DMS79 treated with DMSO at 0.1 percent for 48 hours (cell line): ENCODE results near the gene NLRP9.
"Not testable (repeated sequence)": the region's sequence is repeated elsewhere in the genome, so short reads cannot be mapped to it uniquely, and the experiment has no call there.

Experiments used
- DNase-seq: peaks from one replicate; lab custom pipeline; 2025; lab: John Stamatoyannopoulos, UW

Gene NLRP9

DNA sequence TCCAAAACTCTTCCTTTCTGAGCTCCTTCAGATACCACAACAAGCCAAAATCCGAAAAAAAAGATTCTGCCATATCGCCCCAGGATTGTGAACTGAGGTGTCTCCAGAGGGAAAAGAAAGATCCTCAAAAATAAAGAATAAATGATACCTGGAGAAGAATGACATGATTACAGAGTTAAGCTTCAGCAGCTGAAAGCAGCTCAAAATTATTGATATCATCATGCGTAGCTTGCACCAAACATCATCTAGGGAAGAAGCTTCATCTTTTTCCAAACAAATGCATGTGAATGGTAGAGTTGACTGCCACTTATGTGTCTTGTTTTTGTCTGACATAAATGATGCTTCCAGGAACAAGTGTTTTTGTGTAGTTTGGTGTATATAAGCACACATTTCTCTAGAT lies at the start of gene NLRP9:
NLRP9 (minus strand) TSS at position 101 of the 400 bp plus-strand sequence; CDS start at position 73, 28 bp downstream.
- DNase-seq: no peak

DNA sequence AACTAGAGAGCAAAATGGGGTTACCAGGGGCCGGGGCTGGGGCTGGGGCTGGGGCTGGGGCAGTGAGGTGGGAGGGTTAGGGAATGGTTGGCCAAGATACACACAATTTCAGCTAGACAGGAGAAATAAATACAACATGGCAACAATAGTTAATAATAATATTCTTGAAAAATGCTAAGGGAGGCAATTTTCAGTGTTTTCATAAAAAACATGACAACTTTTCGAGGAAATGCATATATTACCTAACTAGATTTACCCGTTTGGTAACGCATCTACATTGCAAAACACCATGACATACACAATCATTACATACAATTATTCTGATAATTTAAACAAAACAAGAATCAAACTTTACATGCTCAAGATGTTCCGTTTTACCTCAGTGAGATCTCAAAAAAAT lies 42.9 kb upstream of the NLRP9 start:
- no peak for DNase-seq

- no peak for DNase-seq
These were observed 40.1 kb upstream of the NLRP9 start for GRCh38 chr19:55778331-55778730.

- DNase-seq: no peak
These were observed 39.3 kb upstream of the NLRP9 start for GRCh38 chr19:55777528-55777927.

DNA sequence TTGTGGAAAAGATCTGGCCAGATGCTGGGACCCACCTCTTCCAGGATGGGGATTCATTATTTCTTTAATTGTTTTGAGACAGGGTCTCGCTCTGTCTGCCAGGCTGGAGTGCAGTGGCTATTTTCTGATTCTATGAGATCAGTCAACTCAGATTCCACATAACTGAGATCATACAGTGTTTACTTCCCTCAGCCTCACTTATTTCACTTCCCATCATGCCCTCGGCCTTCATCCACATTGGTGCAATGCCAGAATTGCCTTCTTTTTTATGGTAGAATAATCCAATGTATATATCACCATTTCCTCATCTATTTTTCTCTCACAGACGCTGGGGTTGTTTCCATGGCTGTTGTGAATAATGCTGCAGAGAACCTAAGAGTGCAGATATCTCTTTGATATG lies 31.4 kb upstream of the NLRP9 start:
- not testable (repeated sequence) for DNase-seq

DNA sequence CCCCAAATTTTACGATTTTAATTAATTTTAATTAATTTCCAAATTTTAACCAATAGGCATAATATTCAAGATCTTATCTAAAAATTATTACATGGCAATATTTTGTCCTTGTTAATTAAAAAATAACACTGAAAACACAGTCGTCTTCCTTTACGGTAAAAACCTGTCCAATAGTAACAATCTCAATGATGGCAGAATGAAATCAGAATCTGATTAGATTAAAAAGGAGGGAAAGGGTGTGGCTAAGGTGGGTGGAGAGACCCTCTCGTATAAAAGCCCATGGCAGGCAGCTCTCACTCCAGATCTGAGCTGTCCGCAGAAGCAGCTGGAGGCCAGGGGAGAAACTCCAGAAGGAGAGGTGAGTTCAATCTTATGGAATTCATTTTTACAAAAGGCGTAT lies 30.6 kb upstream of the NLRP9 start, which contains the start of gene RFPL4AL1:
RFPL4AL1 (plus strand) TSS at position 301 of the 400 bp plus-strand sequence. CDS start 2,687 bp downstream, outside the sequence.
- DNase-seq: not testable (repeated sequence)

- DNase-seq: no peak
These were observed 28.3 kb upstream of the NLRP9 start for GRCh38 chr19:55766466-55766865.

GRCh38 chr19:55758797-55759196 lies 20.6 kb upstream of the NLRP9 start, which contains the start of gene RFPL4A:
Gene RFPL4A, plus strand, starts transcription at chr19:55759097. Its CDS starts 2,704 bp downstream, at chr19:55761801.
- DNase-seq: not testable (repeated sequence)

- not testable (repeated sequence) for DNase-seq
These were observed 18.6 kb upstream of the NLRP9 start for GRCh38 chr19:55756808-55757207.

DNA sequence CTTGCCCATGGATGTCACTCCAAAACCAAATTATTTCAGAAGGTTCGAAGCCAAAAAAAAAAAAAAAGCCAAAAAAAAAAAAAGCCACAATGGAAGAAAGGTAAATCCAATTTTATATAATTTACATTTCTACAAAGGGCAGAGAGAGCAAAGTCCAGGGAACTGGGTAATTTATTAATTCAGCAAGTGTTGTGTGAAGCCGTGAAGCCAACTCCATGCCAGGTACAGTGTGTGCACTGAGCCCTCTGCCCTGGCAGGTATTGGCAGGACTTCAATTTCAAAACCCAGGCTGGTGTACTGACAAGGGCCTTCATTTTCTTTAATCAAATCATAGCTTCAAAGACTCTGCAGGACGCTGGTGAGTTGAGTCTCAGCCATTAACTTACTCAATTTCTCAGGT lies 15.2 kb upstream of the NLRP9 start:
- no peak for DNase-seq

GRCh38 chr19:55750715-55751114 lies 12.5 kb upstream of the NLRP9 start:
- DNase-seq: no peak

GRCh38 chr19:55730378-55730777 lies 7.8 kb downstream of the NLRP9 start:
- DNase-seq: not testable (repeated sequence)

DNA sequence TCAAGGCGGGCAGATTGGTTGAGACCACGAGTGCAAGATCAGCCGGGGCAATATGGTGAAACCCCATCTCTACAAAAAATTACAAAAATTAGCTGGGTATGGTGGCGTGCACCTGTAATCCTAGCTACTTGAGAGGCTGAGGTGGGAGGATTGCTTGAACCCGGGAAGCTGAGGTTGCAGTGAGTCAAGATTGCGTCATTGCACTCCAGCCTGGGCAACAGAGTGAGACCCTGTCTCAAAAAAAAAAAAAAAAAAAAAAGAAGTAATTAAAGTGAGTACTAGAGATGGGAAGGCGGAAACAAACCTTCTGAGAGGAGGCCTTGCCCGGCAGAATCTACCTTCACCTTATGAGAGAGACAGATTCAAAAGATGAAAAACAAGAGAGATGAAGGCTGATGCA lies 14.7 kb downstream of the NLRP9 start:
- no peak for DNase-seq

DNA sequence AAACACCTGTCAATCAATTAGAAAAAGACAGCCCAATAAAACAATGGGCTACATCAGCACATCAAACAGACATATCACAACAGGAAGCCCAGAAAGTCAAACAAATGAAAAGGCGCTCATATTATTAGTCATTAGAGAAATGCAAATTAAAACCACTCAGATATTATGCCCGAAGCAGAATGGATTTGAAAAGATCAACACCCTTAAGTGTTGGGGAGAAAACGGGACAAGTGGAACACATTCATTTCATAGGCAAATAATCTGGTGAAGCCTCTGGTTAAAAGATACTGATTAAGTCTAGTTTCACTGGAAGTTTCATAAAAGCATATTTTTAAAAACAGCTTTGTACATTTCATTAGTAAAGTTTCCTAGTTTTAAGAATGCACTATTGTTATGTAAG lies 17.4 kb downstream of the NLRP9 start:
- DNase-seq: no peak

GRCh38 chr19:55720214-55720746 lies 17.9 kb downstream of the NLRP9 start:
- DNase-seq: no peak

- DNase-seq: not testable (repeated sequence)
These were observed 20.1 kb downstream of the NLRP9 start for GRCh38 chr19:55717879-55718711.

DNA sequence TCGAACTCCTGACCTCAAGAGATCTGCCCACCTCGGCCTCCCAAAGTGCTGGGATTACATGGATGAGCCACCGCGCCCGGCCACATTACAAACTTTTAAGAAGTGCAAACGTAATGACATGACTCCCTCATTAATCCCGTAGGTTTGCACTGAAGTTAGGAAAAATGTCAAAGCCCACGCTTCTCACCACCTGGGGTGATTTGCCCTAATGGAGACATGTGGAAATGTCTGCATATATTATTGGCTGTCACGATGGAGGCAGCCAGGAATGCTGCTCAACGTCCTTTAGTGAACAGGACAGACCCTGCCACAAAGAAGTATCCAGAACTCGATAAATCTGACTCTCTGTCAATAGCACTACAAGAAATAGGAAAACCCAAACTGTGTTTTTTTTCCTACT lies 21.0 kb downstream of the NLRP9 start:
- no peak for DNase-seq

DNA sequence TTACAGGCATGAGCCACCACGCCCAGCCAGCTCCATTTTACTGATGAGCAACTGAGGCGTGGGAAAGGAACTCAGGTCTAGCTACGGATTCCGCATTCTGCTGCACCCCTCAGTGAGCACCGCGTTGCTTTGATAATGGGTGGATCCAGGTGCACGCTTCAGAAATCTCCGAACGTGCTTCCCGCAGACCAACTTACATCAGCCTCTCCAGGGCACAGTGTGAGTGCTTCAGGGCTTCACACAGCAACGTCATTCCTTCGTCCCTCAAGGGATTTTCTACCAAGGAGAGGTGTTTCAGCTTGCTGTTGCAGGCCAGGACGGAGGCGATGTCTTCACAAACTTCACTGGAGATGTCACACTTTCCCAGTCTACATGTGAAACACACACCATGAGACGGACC lies 21.7 kb downstream of the NLRP9 start:
- DNase-seq: no peak

- DNase-seq: no peak
These were observed 25.2 kb downstream of the NLRP9 start for GRCh38 chr19:55712804-55713631.

- DNase-seq: no peak
These were observed 26.5 kb downstream of the NLRP9 start for GRCh38 chr19:55711719-55712118.

GRCh38 chr19:55705972-55706371 lies 32.2 kb downstream of the NLRP9 start:
- DNase-seq: no peak

DNA sequence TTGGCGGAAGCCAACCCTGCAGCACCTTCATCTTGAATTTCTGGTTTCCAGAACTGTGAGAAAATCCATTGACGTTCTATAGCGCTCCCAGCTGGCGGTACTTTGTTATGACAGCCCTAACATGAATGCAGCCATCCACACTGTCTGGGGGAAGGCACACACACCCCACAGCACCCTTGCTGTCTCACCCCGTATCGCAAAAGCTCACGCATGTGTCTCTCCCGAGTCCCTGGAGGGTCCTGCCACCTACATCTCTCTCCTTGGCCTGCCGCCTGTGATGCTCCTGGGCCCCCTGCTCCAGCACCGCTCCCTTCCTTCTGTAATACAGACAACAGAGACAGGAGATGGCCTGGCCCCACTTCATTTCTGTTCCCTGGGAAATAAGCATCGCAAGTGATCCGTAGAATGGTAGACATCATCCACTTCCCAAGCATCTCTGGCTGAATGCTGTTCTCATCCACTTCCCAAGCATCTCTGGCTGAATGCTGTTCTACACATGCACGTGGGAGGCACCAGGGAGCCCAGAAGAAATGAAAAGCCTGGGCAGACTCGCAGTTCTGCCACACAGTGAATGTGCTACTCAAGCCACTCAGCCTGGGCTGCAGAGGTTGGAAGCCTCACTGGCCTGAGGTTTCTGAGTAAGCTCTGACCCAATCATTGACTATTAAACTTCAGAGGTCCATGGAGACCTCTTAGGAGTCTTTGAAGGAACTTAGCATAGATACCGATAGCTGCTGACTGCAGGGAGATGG lies 33.5 kb downstream of the NLRP9 start:
- DNase-seq: no peak
